Measurements from ENCODE around the gene CCDC24. TPM values are rescaled to one million over a fixed set of nuclear protein-coding genes. Genes with fewer than 3 reads are reported as not detected.

CCDC24 gene
- total and polyA plus RNA-seq, 9 donors: 1.1 to 23.3 (median 6.3) TPM

- WGBS, 3 donors: 82 to 91% (median 90%) methylated on average over 8 of the region's 8 CpGs
- H3K4me3 ChIP-seq: no peak overlapping the region
- no peaks in the 10 kb centered on the region for H3K9me3 ChIP-seq
- no peaks in the 10 kb centered on the region for H3K36me3 ChIP-seq
- H3K27me3 ChIP-seq: no peaks in the 10 kb centered on the region
- peaks cover 9% of the 10 kb centered on the region for H3K4me1 ChIP-seq (ENCODE audit: insufficient read depth)
- no peak overlapping the region for H3K27ac ChIP-seq
- no peak for DNase-seq
- TF ChIP-seq EP300 (IDR thresholded peaks at IDR 0.05) (no peak), CTCF (IDR thresholded peaks at IDR 0.05) (no peak), POLR2A (IDR thresholded peaks at IDR 0.05) (no peak)
- intact Hi-C loops (cut with DNase I): no loop called here
These were observed 9.2 kb upstream of the CCDC24 start for GRCh38 chr1:43982241-43982640.

- H3K9me3 ChIP-seq: no peaks in the 10 kb centered on the region
- no peak for TF ChIP-seq EP300 (IDR thresholded peaks at IDR 0.05)
- no peak for TF ChIP-seq CTCF (IDR thresholded peaks at IDR 0.05)
- no peak for TF ChIP-seq POLR2A (IDR thresholded peaks at IDR 0.05)
- no peak for DNase-seq
- intact Hi-C loops (cut with DNase I): no loop called here
- no peaks in the 10 kb centered on the region for H3K36me3 ChIP-seq
- 82 to 85% (median 83%) methylated on average over 15 of the region's 15 CpGs for WGBS, 3 donors
- no peaks in the 10 kb centered on the region for H3K27me3 ChIP-seq
- H3K4me3 ChIP-seq: no peak overlapping the region
- peaks cover 9% of the 10 kb centered on the region for H3K4me1 ChIP-seq (ENCODE audit: insufficient read depth)
- H3K27ac ChIP-seq: no peak overlapping the region
These were observed 8.6 kb upstream of the CCDC24 start for GRCh38 chr1:43982808-43983207.

GRCh38 chr1:43983253-43983899 lies 8.0 kb upstream of the CCDC24 start:
- Histone ChIP-seq H3K9me3 (no peaks in the 10 kb centered on the region), H3K4me1 (ENCODE audit: insufficient read depth) (peaks cover 7% of the 10 kb centered on the region), H3K4me3 (no peak overlapping the region), H3K36me3 (no peaks in the 10 kb centered on the region), H3K27ac (no peak overlapping the region), H3K27me3 (no peaks in the 10 kb centered on the region)
- no peak for DNase-seq
- intact Hi-C loops (cut with DNase I): no loop called here
- 57 to 64% (median 62%) methylated on average over 12 of the region's 12 CpGs for WGBS, 3 donors
- TF ChIP-seq CTCF (IDR thresholded peaks at IDR 0.05): no peak
- no peak for TF ChIP-seq EP300 (IDR thresholded peaks at IDR 0.05)
- TF ChIP-seq POLR2A (IDR thresholded peaks at IDR 0.05): no peak

- TF ChIP-seq EP300 (IDR thresholded peaks at IDR 0.05) (no peak), POLR2A (IDR thresholded peaks at IDR 0.05) (no peak), CTCF (IDR thresholded peaks at IDR 0.05) (no peak)
- DNase-seq: no peak
- no peaks in the 10 kb centered on the region for H3K27me3 ChIP-seq
- H3K27ac ChIP-seq: no peak overlapping the region
- no peak overlapping the region for H3K4me3 ChIP-seq
- WGBS, 3 donors: 88 to 91% (median 90%) methylated on average over 16 of the region's 16 CpGs
- intact Hi-C loops (cut with DNase I): no loop called here
- peaks cover under 1% of the 10 kb centered on the region for H3K4me1 ChIP-seq (ENCODE audit: insufficient read depth)
- H3K36me3 ChIP-seq: no peaks in the 10 kb centered on the region
- H3K9me3 ChIP-seq: no peaks in the 10 kb centered on the region
These were observed 6.5 kb upstream of the CCDC24 start for GRCh38 chr1:43984855-43985254.

All from ovary (tissue), 9 donors.